OCI-LY7 (cell line): Measurements from ENCODE around the gene MCM7.

Source experiments
- CTCF ChIP-seq: fragments of 200-600 bp; sonication (generic); conservative IDR thresholded peaks from 2 replicates; pipeline ENCODE4 v1.5.1; 2014; ENCODE audit warnings: mild to moderate bottlenecking, antibody characterized with exemption, low read length, moderate library complexity, mixed read lengths
- EZH2phosphoT487 ChIP-seq: fragments of 200-600 bp; sonication (generic); IDR thresholded peaks from 2 replicates; pipeline ENCODE4 v1.6.1; 2018; ENCODE audit warnings: low read depth, borderline replicate concordance, mild to moderate bottlenecking, mixed run types, antibody characterized with exemption, low read length, moderate library complexity, mixed read lengths

DNA sequence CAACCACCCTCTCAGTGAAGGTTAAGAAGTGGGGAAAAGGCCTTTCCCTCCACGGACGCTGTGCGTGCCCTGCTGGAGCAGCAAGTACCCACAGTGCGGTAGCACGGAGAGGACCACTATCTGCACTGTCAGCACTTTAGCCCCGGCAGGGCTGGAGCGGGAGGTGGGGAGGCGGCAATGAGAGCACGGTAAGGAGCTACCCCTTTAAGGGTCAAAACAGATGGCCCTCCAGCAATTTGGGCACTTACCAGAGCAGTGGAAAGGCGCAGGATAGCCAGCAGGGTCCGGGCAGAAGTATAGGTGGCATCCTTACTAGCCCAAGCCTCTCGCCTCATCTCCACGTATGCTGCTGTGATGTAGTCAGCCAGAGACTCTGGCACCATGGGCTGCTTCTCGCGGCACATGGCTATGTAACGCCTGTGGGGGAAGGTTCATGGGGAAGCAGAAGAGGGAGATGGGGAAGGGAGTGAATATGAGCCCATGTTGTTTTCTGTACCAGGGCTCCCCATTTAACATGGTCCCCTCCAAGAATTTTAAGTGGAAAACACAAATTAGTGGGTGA is 7.2 kb downstream of the MCM7 start:
- no peak for TF ChIP-seq CTCF
- no peak for TF ChIP-seq EZH2phosphoT487
